HUDEP-2 (cell line): ENCODE data around the gene IMPA2.
A peak's percentile ranks its signal among the peaks of the same experiment; 100 is the strongest.
"Not testable (repeated sequence)": the region's sequence is repeated elsewhere in the genome, so short reads cannot be mapped to it uniquely, and the experiment has no call there.

Source experiments
- DNase-seq, 76 experiments: peaks; one replicate each; lab custom pipeline; 2025; ENCODE audit not compliant: unreplicated experiment in 76 of 76; lab: John Stamatoyannopoulos, UW

Gene IMPA2

GRCh38 chr18:12067671-12068070 is 86.4 kb downstream of the IMPA2 start:
- DNase-seq = no peak

- not testable (repeated sequence) for DNase-seq
These were observed 87.1 kb downstream of the IMPA2 start for GRCh38 chr18:12068316-12068949.

- no peak for DNase-seq
These were observed 87.6 kb downstream of the IMPA2 start for GRCh38 chr18:12068950-12069320.

- not testable (repeated sequence) for DNase-seq
These were observed 89.8 kb downstream of the IMPA2 start for GRCh38 chr18:12071066-12071465.

GRCh38 chr18:12072996-12073395 is 91.7 kb downstream of the IMPA2 start:
- DNase-seq = no peak

GRCh38 chr18:12074736-12075135 is 93.4 kb downstream of the IMPA2 start:
- no peak for DNase-seq

GRCh38 chr18:12076424-12077140 is 95.3 kb downstream of the IMPA2 start:
- peak in 1 of 76 experiments; percentile 10 for DNase-seq

- not testable (repeated sequence) for DNase-seq
These were observed 96.7 kb downstream of the IMPA2 start for GRCh38 chr18:12077994-12078393.

- no peak for DNase-seq
These were observed 98.4 kb downstream of the IMPA2 start for GRCh38 chr18:12079491-12080237.
